PFSK-1 (cell line): ENCODE results near the gene CASZ1.

ENCODE experiments used
- POLR2AphosphoS5 ChIP-seq: IDR thresholded peaks from 2 replicates; pipeline ENCODE4 v1.6.1; 2012; ENCODE audit warnings: low read depth, mild to moderate bottlenecking, control low read depth, low read length, moderate library complexity
- REST ChIP-seq, 2 experiments: IDR thresholded peaks; 2 replicates each; pipeline versions ENCODE4 v1.6.1 to v1.8.0; 2011 to 2012; ENCODE audit warnings: low read depth in 2 of 2, low read length in 2 of 2, control low read depth in 1 of 2, inconsistent platforms in 1 of 2, mild to moderate bottlenecking in 1 of 2, moderate library complexity in 1 of 2; ENCODE audit not compliant: insufficient read depth in 1 of 2
- SIN3A ChIP-seq: IDR thresholded peaks from 2 replicates; pipeline ENCODE4 v1.6.1; 2012; ENCODE audit warnings: mild to moderate bottlenecking, low read length, moderate library complexity, borderline replicate concordance; ENCODE audit not compliant: insufficient read depth
- TAF1 ChIP-seq: IDR thresholded peaks from 2 replicates; pipeline ENCODE4 v1.6.1; 2012; ENCODE audit warnings: low read length, control low read depth, borderline replicate concordance; ENCODE audit not compliant: insufficient read depth

GRCh38 chr1:10741696-10742095 is 54.8 kb downstream of the CASZ1 start:
- no peak for TF ChIP-seq REST (IDR thresholded peaks at IDR 0.05; ENCODE audit: insufficient read depth in 1 of 2, low read depth in 2 of 2, low read length in 2 of 2)
- TF ChIP-seq TAF1 = no peak
- no peak for TF ChIP-seq POLR2AphosphoS5
- no peak for TF ChIP-seq SIN3A
